B cell (primary cell): ENCODE results near the gene IFNAR2. TPM values are rescaled to one million over a fixed set of nuclear protein-coding genes. Genes with fewer than 3 reads are reported as not detected.

ENCODE experiments used
- ATAC-seq: fragments of 200-7000 bp; cut with Tn5 transposase; one replicate; pipeline ENCODE4 v1.10.0; 2021; ENCODE audit warnings: low read depth, mild to moderate bottlenecking, moderate number of reproducible peaks, moderate library complexity
- CTCF ChIA-PET: fragments of 350-600 bp; sonication (Branson Sonifier 250); formaldehyde crosslinking; loops from one replicate; lab custom pipeline; 2021; ENCODE audit warnings: antibody characterized with exemption, inconsistent platforms; lab: Charles Lee
- POLR2A ChIA-PET: fragments of 350-600 bp; sonication (Branson Sonifier 250); formaldehyde crosslinking; loops from one replicate; lab custom pipeline; 2021; ENCODE audit warnings: antibody characterized with exemption; lab: Charles Lee
- DNase-seq: peaks from one replicate; pipeline ENCODE4 v3.0.0; 2013
- H2AFZ ChIP-seq: 2 replicates; pipeline ENCODE4 v1.6.1; 2012; ENCODE audit warnings: mild to moderate bottlenecking, low read depth, low read length; ENCODE audit not compliant: insufficient read depth, poor library complexity, severe bottlenecking
- H3K27ac ChIP-seq, 2 donors: 1 replicate in 1 of 2; 2 replicates in 1 of 2; pipeline ENCODE4 v1.5.1; 2012 to 2013; ENCODE audit warnings: low read length in 2 of 2, mild to moderate bottlenecking in 2 of 2, moderate library complexity in 1 of 2
- H3K27me3 ChIP-seq, 4 experiments: fragments of 200-600 bp in 1 of 4; sonication (generic) in 1 of 4; replicated peaks in 1 of 4; 1 replicate in 2 of 4; 2 replicates in 2 of 4; pipeline versions ENCODE4 v1.6.1 to v1.7.0; 2013 to 2016; ENCODE audit warnings: low read length in 3 of 4, mild to moderate bottlenecking in 2 of 4, mixed read lengths in 1 of 4, moderate library complexity in 1 of 4; ENCODE audit not compliant: insufficient read depth in 4 of 4, control insufficient read depth in 3 of 4; ENCODE audit errors: control extremely low read depth in 1 of 4
- H3K36me3 ChIP-seq, 2 experiments: replicated peaks in 1 of 2; 1 replicate in 1 of 2; 2 replicates in 1 of 2; pipeline versions ENCODE4 v1.6.1 to v1.7.1; 2013; ENCODE audit warnings: low read length in 1 of 2; ENCODE audit not compliant: insufficient read depth in 2 of 2, control insufficient read depth in 1 of 2; ENCODE audit errors: control extremely low read depth in 1 of 2, extremely low read depth in 1 of 2
- H3K4me1 ChIP-seq, 2 donors: fragments of 200-600 bp in 1 of 2; sonication (generic) in 1 of 2; 1 replicate in 1 of 2; 2 replicates in 1 of 2; pipeline versions ENCODE4 v1.5.1 to v1.6.1; 2013 to 2017; ENCODE audit warnings: low read length in 2 of 2; ENCODE audit not compliant: control insufficient read depth in 2 of 2, insufficient read depth in 2 of 2
- H3K4me2 ChIP-seq: replicated peaks from 2 replicates; pipeline ENCODE3; 2012; ENCODE audit warnings: mild to moderate bottlenecking, low read depth, low read length; ENCODE audit not compliant: poor library complexity, severe bottlenecking
- H3K4me3 ChIP-seq, 5 experiments: fragments of 200-600 bp in 1 of 5; sonication (generic) in 1 of 5; 1 replicate in 3 of 5; 2 replicates in 2 of 5; pipeline versions ENCODE4 v1.5.1 to v1.7.0; 2011 to 2016; ENCODE audit warnings: low read length in 4 of 5, mild to moderate bottlenecking in 4 of 5, low read depth in 2 of 5, control low read depth in 1 of 5, moderate library complexity in 1 of 5; ENCODE audit not compliant: insufficient read depth in 1 of 5; ENCODE audit errors: control extremely low read depth in 1 of 5, extremely low read depth in 1 of 5
- H3K79me2 ChIP-seq: fragments of 200-600 bp; sonication (generic); one replicate; pipeline ENCODE4 v1.6.0; 2016; ENCODE audit warnings: low read length; ENCODE audit not compliant: control insufficient read depth, insufficient read depth
- H3K9ac ChIP-seq: fragments of 200-600 bp; sonication (generic); 2 replicates; pipeline ENCODE4 v1.6.1; 2017; ENCODE audit warnings: mild to moderate bottlenecking, low read length, moderate library complexity
- H3K9me3 ChIP-seq, 3 donors: one replicate each; pipeline versions ENCODE4 v1.6.1 to v1.7.1; 2013; ENCODE audit warnings: low read length in 2 of 3; ENCODE audit not compliant: control insufficient read depth in 2 of 3, insufficient read depth in 1 of 3; ENCODE audit errors: control extremely low read depth in 1 of 3
- H4K20me1 ChIP-seq: 2 replicates; pipeline ENCODE4 v1.6.0; 2012; ENCODE audit warnings: mild to moderate bottlenecking, low read length; ENCODE audit not compliant: insufficient read depth, control insufficient read depth, poor library complexity, severe bottlenecking
- H3K27ac Mint-ChIP-seq: one replicate; pipeline ENCODE4 v1.8.0; 2021; ENCODE audit warnings: mixed read lengths
- H3K27me3 Mint-ChIP-seq: one replicate; pipeline ENCODE4 v1.8.0; 2021; ENCODE audit warnings: mixed read lengths
- H3K4me1 Mint-ChIP-seq: one replicate; pipeline ENCODE4 v1.8.0; 2021; ENCODE audit warnings: mixed read lengths
- H3K4me3 Mint-ChIP-seq: one replicate; pipeline ENCODE4 v1.8.0; 2021; ENCODE audit warnings: mixed read lengths
- H3K9me3 Mint-ChIP-seq: one replicate; pipeline ENCODE4 v1.8.0; 2022; ENCODE audit warnings: mixed read lengths; ENCODE audit not compliant: insufficient read depth
- EZH2 ChIP-seq: IDR thresholded peaks from 2 replicates; pipeline ENCODE4 v1.6.1; 2012; ENCODE audit warnings: borderline replicate concordance, low read depth, mild to moderate bottlenecking, moderate library complexity, low read length; ENCODE audit not compliant: insufficient read depth, poor library complexity, severe bottlenecking
- WGBS: methylation state at CpG from one replicate; pipeline ENCODE4 v1.1.5; 2013; ENCODE audit warnings: missing lambda C conversion rate; ENCODE audit not compliant: insufficient coverage; 5-methylcytosine and 5-hydroxymethylcytosine counted together
- intact Hi-C: fragments of 100-400 bp; cut with micrococcal nuclease; formaldehyde crosslinking; loops from one replicate; pipeline ENCODE4 v1.10.0; 2022
- polyA plus RNA-seq: library from polyadenylated mRNA; depleted of rRNA; stranded (reverse); fragments of >200 nt; gene quantifications from 2 replicates; pipeline ENCODE4 v1.2.3, GENCODE V29; 2012
- total RNA-seq, 2 donors: library from RNA; stranded (reverse); fragments of 120-200 nt in 1 of 2; gene quantifications; 1 replicate in 1 of 2; 2 replicates in 1 of 2; pipeline versions ENCODE4 v1.2.3 to v1.2.4, GENCODE V29; 2013 to 2022
- TF ChIP-seq, protein P1 (sequence below): fragments of 200-600 bp; IDR thresholded peaks from one replicate; pipeline ENCODE4 v1.8.0; 2022; ENCODE audit warnings: antibody characterized with exemption, mild to moderate bottlenecking

The IFNAR2 gene
- total and polyA plus RNA-seq, 2 donors (not counting 1 experiment from before 2014, with no cell fraction given): 33.0 to 45.0 TPM

DNA sequence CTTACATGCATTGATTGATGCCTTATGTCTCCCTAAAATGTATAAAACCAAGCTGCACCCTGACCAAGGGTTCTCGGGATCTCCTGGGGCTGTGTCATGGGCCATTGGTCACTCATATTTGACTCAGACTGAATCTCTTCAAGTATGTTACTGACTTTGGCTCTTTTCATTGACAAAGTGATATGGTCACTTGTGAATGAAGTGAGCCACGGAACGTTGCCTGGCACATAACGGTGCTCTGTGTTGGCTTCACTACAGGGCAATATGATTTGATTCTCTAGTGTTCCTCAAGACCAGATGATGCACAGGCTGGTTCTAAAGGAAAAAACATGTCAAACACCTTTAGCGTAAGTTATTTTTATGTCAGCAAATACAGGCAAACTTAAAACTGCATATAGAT lies 25.0 kb downstream of the IFNAR2 start:
- ATAC-seq: no peak

DNA sequence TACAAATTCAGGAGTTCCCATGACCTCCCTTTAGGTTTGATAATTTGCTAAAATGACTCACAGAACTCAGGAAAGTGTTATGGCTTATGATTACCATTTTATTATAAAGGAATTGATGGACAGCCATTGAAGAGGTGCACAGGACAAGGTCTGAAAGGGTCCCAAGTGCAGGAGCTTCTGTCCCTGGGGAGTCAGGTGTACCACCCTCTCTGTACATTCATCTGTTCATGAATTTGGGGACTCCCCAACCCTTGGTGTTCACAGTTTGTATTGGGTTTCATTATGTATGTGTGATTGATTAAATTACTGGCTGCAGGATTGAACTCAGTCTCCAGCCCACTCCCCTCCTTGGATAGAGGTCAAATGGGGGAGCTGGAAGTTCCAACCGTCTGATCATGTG lies 25.7 kb downstream of the IFNAR2 start:
- WGBS: no CpG with 5 or more reads among the region's 1 CpG
- Histone ChIP-seq H2AFZ (no peak overlapping the region), H3K27me3 (no peaks in the 10 kb centered on the region), H3K9ac (no peak overlapping the region), H3K4me1 (no peaks in the 10 kb centered on the region), H3K4me3 (no peak overlapping the region), H4K20me1 (peaks cover 15% of the 10 kb centered on the region), H3K36me3 (peaks cover 30 to 82% of the 10 kb centered on the region in 2 experiments), H3K9me3 (peaks cover 0 to 14% (median 4%) of the 10 kb centered on the region in 3 donors), H3K4me2 (no peak overlapping the region), H3K27ac (peak overlapping the region in 1 of 2 donors; percentile 11), H3K79me2 (peaks cover 7% of the 10 kb centered on the region)
- intact Hi-C loops: no loop called here
- no peak for DNase-seq
- TF ChIP-seq, protein P1, sequence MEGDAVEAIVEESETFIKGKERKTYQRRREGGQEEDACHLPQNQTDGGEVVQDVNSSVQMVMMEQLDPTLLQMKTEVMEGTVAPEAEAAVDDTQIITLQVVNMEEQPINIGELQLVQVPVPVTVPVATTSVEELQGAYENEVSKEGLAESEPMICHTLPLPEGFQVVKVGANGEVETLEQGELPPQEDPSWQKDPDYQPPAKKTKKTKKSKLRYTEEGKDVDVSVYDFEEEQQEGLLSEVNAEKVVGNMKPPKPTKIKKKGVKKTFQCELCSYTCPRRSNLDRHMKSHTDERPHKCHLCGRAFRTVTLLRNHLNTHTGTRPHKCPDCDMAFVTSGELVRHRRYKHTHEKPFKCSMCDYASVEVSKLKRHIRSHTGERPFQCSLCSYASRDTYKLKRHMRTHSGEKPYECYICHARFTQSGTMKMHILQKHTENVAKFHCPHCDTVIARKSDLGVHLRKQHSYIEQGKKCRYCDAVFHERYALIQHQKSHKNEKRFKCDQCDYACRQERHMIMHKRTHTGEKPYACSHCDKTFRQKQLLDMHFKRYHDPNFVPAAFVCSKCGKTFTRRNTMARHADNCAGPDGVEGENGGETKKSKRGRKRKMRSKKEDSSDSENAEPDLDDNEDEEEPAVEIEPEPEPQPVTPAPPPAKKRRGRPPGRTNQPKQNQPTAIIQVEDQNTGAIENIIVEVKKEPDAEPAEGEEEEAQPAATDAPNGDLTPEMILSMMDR: no peak
- TF ChIP-seq EZH2: no peak
- peak overlapping the region; percentile 61 for H3K27ac Mint-ChIP-seq
- ChIA-PET POLR2A (no interaction called here), CTCF (interaction anchor here (0.7 to 1.5 kb wide), 5 partner anchors 10 to 73 kb away, joined by 3 to 6 read pairs (median 4); no protein-coding TSS in a partner anchor)
- H3K4me3 Mint-ChIP-seq: no peak overlapping the region
- no peak for ATAC-seq
- H3K9me3 Mint-ChIP-seq: no peaks in the 10 kb centered on the region
- peaks cover 12% of the 10 kb centered on the region for H3K4me1 Mint-ChIP-seq
- no peaks in the 10 kb centered on the region for H3K27me3 Mint-ChIP-seq

More for the DNA sequence above, 25.0 kb downstream of the IFNAR2 start:
- Mint-ChIP-seq H3K9me3 (no peaks in the 10 kb centered on the region), H3K27ac (peak overlapping the region; percentile 2), H3K4me1 (peaks cover 7% of the 10 kb centered on the region), H3K27me3 (no peaks in the 10 kb centered on the region), H3K4me3 (no peak overlapping the region)
- intact Hi-C loops: no loop called here
- no peak for TF ChIP-seq EZH2
- TF ChIP-seq, protein P1: no peak
- Histone ChIP-seq H4K20me1 (peaks cover 15% of the 10 kb centered on the region), H3K27ac (peak overlapping the region in 1 of 2 donors; percentile 11), H3K4me1 (no peaks in the 10 kb centered on the region), H3K9ac (no peak overlapping the region), H3K4me2 (no peak overlapping the region), H3K9me3 (peaks cover 0 to 14% (median 4%) of the 10 kb centered on the region in 3 donors), H3K4me3 (no peak overlapping the region), H3K27me3 (no peaks in the 10 kb centered on the region), H2AFZ (no peak overlapping the region), H3K79me2 (peaks cover 7% of the 10 kb centered on the region), H3K36me3 (peaks cover 34 to 89% of the 10 kb centered on the region in 2 experiments)
- 87% methylated on average over 5 of the region's 5 CpGs for WGBS
- CTCF ChIA-PET: interaction anchor here (0.6 to 1.5 kb wide), 3 partner anchors 9 to 190 kb away, joined by 3 to 4 read pairs (median 3); no protein-coding TSS in a partner anchor
- DNase-seq: no peak
- POLR2A ChIA-PET: no interaction called here
